HepG2 (cell line): ENCODE results near the gene CA6. TPM values are rescaled to one million over a fixed set of nuclear protein-coding genes. Genes with fewer than 3 reads are reported as not detected.
A peak's percentile ranks its signal among the peaks of the same experiment; 100 is the strongest.

Source experiments
- AHR ChIP-seq: IDR thresholded peaks from 2 replicates; pipeline ENCODE4 v1.6.1; 2018; ENCODE audit warnings: missing genetic modification reagents, missing compliant biosample characterization
- ARNTL ChIP-seq: sonication (generic); formaldehyde crosslinking; IDR thresholded peaks from 2 replicates; pipeline ENCODE4 v1.4.0; 2020; ENCODE audit warnings: mild to moderate bottlenecking, missing genetic modification reagents
- DPF2 ChIP-seq: sonication (generic); formaldehyde crosslinking; IDR thresholded peaks from 2 replicates; pipeline ENCODE4 v1.4.0; 2020; ENCODE audit warnings: mild to moderate bottlenecking, low read depth, missing genetic modification reagents, borderline replicate concordance
- ELF3 ChIP-seq: IDR thresholded peaks from 2 replicates; pipeline ENCODE4 v1.6.1; 2016; ENCODE audit warnings: missing genetic modification reagents, missing compliant biosample characterization
- FOXK1 ChIP-seq: sonication (generic); formaldehyde crosslinking; IDR thresholded peaks from 2 replicates; pipeline ENCODE4 v1.4.0; 2020; ENCODE audit warnings: low read depth, missing genetic modification reagents, borderline replicate concordance
- HDAC2 ChIP-seq: sonication (generic); formaldehyde crosslinking; IDR thresholded peaks from 2 replicates; pipeline ENCODE4 v1.4.0; 2020; ENCODE audit warnings: missing genetic modification reagents
- HNF1B ChIP-seq: sonication (generic); formaldehyde crosslinking; IDR thresholded peaks from 2 replicates; pipeline ENCODE4 v1.5.1; 2020; ENCODE audit warnings: mild to moderate bottlenecking, moderate library complexity, missing genetic modification reagents
- LCORL ChIP-seq, 2 experiments: fragments of 450-650 bp in 1 of 2; sonication (generic) in 1 of 2; formaldehyde crosslinking in 1 of 2; IDR thresholded peaks; 2 replicates each; pipeline versions ENCODE4 v1.5.0 to v1.6.1; 2017 to 2020; ENCODE audit warnings: antibody characterized with exemption in 1 of 2, missing genetic modification reagents in 1 of 2
- NFE2 ChIP-seq: sonication (generic); formaldehyde crosslinking; IDR thresholded peaks from 2 replicates; pipeline ENCODE4 v1.4.0; 2020; ENCODE audit warnings: missing genetic modification reagents
- NFE2L2 ChIP-seq: fragments of 150-350 bp; IDR thresholded peaks from 2 replicates; pipeline ENCODE4 v1.6.1; 2014; ENCODE audit warnings: low read length
- NFKBIZ ChIP-seq: IDR thresholded peaks from 2 replicates; pipeline ENCODE4 v1.6.1; 2018; ENCODE audit warnings: missing genetic modification reagents, missing compliant biosample characterization
- PPARG ChIP-seq: conservative IDR thresholded peaks from 2 replicates; pipeline ENCODE4 v1.6.1; 2016; ENCODE audit warnings: missing biosample characterization, missing genetic modification reagents
- RAD51 ChIP-seq: fragments of 450-650 bp; IDR thresholded peaks from 2 replicates; pipeline ENCODE4 v1.6.1; 2016; ENCODE audit warnings: borderline replicate concordance
- SOX6 ChIP-seq, 2 experiments: fragments of 450-650 bp in 1 of 2; sonication (generic) in 1 of 2; formaldehyde crosslinking in 1 of 2; IDR thresholded peaks; 2 replicates each; pipeline versions ENCODE4 v1.4.0 to v1.6.1; 2017 to 2020; ENCODE audit warnings: antibody characterized with exemption in 1 of 2, mild to moderate bottlenecking in 1 of 2, missing genetic modification reagents in 1 of 2
- THAP11 ChIP-seq: IDR thresholded peaks from 2 replicates; pipeline ENCODE4 v1.6.1; 2016; ENCODE audit warnings: missing biosample characterization, missing genetic modification reagents
- THAP8 ChIP-seq: sonication (generic); formaldehyde crosslinking; IDR thresholded peaks from 2 replicates; pipeline ENCODE4 v1.5.1; 2020; ENCODE audit warnings: missing genetic modification reagents, mild to moderate bottlenecking, borderline replicate concordance
- YEATS4 ChIP-seq: sonication (generic); formaldehyde crosslinking; IDR thresholded peaks from 2 replicates; pipeline ENCODE4 v1.4.0; 2020; ENCODE audit warnings: missing genetic modification reagents, borderline replicate concordance
- ZKSCAN1 ChIP-seq: fragments of 150-350 bp; IDR thresholded peaks from 2 replicates; pipeline ENCODE4 v1.6.1; 2014; ENCODE audit warnings: low read length
- ZNF121 ChIP-seq: sonication (generic); formaldehyde crosslinking; IDR thresholded peaks from 2 replicates; pipeline ENCODE4 v1.5.0; 2020; ENCODE audit warnings: mild to moderate bottlenecking, missing genetic modification reagents
- ZNF331 ChIP-seq: sonication (generic); formaldehyde crosslinking; IDR thresholded peaks from 2 replicates; pipeline ENCODE4 v1.4.0; 2020; ENCODE audit warnings: missing genetic modification reagents
- ZNF546 ChIP-seq: sonication (generic); formaldehyde crosslinking; conservative IDR thresholded peaks from 2 replicates; pipeline ENCODE4 v1.8.1; 2023; ENCODE audit warnings: mild to moderate bottlenecking, missing genetic modification reagents
- ZNF710 ChIP-seq: sonication (generic); formaldehyde crosslinking; IDR thresholded peaks from 2 replicates; pipeline ENCODE4 v1.5.0; 2020; ENCODE audit warnings: mild to moderate bottlenecking, missing genetic modification reagents, borderline replicate concordance
- polyA plus RNA-seq, 8 experiments: library from polyadenylated mRNA; depleted of rRNA in 3 of 8; stranded (reverse) in 7 of 8; unstranded in 1 of 8; fragments of >200 nt; fragmentation: Illumina TruSeq in 4 of 8; extraction: Trizol in 4 of 8; gene quantifications; 2 replicates each; pipeline versions ENCODE4 v1.2.1 to v1.2.3, GENCODE V29; 2011 to 2016; ENCODE audit warnings: low read depth in 4 of 8, missing spikeins in 1 of 8, mixed read lengths in 1 of 8; ENCODE audit not compliant: insufficient read depth in 1 of 8
- total RNA-seq, 5 experiments: library from RNA; depleted of rRNA; stranded (reverse); fragments of >200 nt; fragmentation: Illumina TruSeq; extraction: Trizol; gene quantifications; 2 replicates each; pipeline ENCODE4 v1.2.3, GENCODE V29; 2016; ENCODE audit warnings: low read depth in 1 of 5
- TF ChIP-seq, protein P1 (sequence below), 2 experiments: sonication (generic) in 1 of 2; formaldehyde crosslinking in 1 of 2; IDR thresholded peaks; 2 replicates each; pipeline versions ENCODE4 v1.4.0 to v1.6.1; 2018 to 2020; ENCODE audit warnings: missing genetic modification reagents in 2 of 2, borderline replicate concordance in 1 of 2, low read depth in 1 of 2, mild to moderate bottlenecking in 1 of 2, missing biosample characterization in 1 of 2
- TF ChIP-seq, protein P2 (sequence below): IDR thresholded peaks from 2 replicates; pipeline ENCODE4 v1.6.1; 2016

CA6 gene
- total and polyA plus RNA-seq, 2 of the 13 experiments (the other 11 are each of a cell fraction or from before 2014, with no cell fraction given) = not detected

DNA sequence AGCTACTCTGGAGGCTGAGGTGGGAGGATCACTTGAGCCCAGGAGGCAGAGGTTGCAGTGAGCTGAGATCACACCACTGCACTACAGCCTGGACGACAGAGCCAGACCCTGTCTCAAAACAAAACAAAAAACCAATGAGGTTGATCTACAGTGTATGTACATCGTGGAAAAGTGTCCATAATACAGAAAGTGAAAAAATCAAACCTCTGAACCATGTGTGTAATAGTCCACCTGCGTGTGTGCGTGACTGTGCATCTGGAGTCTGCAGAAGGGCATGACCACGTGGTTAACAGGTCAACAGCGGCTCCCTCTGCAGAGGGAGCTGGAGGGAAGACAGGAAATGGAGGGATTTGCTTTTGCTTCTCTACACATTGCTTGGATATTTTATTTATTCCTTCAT, 34.8 kb upstream of the CA6 start (continued):
- TF ChIP-seq ZNF331 (CRISPR knock-in tag) (peak; percentile 27; the same call in 1 of the 2 replicates), ZKSCAN1 (no peak), HDAC2 (CRISPR knock-in tag) (0 out of 2 replicates have a peak, but pooled peaks have one; percentile 24), AHR (CRISPR knock-in tag) (peak; percentile 47; the same call in 1 of the 2 replicates), NFE2 (0 out of 2 replicates have a peak, but pooled peaks have one; percentile 26), SOX6 (IDR thresholded peaks at IDR 0.05) (no peak), SOX6 (CRISPR knock-in tag; IDR thresholded peaks at IDR 0.05) (no peak), THAP11 (0 out of 2 replicates have a peak, but pooled peaks have one; percentile 16), ARNTL (peak; percentile 58; the same call in 1 of the 2 replicates), RAD51 (peak; percentile 30; the same call in 1 of the 2 replicates), YEATS4 (no peak; the same call in 1 of the 2 replicates), HNF1B (CRISPR knock-in tag) (peak; percentile 56; the same call in 1 of the 2 replicates), ELF3 (CRISPR knock-in tag) (peak; percentile 36; the same call in 1 of the 2 replicates), THAP8 (no peak), NFE2L2 (0 out of 2 replicates have a peak, but pooled peaks have one; percentile 12), PPARG (CRISPR knock-in tag) (peak; percentile 56; the same call in 1 of the 2 replicates), DPF2 (CRISPR knock-in tag) (no peak), ZNF546 (CRISPR knock-in tag) (no peak), NFKBIZ (no peak), ZNF121 (CRISPR knock-in tag) (peak; percentile 76; the same call in 1 of the 2 replicates), FOXK1 (CRISPR knock-in tag) (peak; percentile 63; the same call in 1 of the 2 replicates), LCORL (IDR thresholded peaks at IDR 0.05) (no peak), LCORL (CRISPR knock-in tag; IDR thresholded peaks at IDR 0.05) (no peak), ZNF710 (CRISPR knock-in tag) (0 out of 2 replicates have a peak, but pooled peaks have one; percentile 28)
- TF ChIP-seq, protein P1, sequence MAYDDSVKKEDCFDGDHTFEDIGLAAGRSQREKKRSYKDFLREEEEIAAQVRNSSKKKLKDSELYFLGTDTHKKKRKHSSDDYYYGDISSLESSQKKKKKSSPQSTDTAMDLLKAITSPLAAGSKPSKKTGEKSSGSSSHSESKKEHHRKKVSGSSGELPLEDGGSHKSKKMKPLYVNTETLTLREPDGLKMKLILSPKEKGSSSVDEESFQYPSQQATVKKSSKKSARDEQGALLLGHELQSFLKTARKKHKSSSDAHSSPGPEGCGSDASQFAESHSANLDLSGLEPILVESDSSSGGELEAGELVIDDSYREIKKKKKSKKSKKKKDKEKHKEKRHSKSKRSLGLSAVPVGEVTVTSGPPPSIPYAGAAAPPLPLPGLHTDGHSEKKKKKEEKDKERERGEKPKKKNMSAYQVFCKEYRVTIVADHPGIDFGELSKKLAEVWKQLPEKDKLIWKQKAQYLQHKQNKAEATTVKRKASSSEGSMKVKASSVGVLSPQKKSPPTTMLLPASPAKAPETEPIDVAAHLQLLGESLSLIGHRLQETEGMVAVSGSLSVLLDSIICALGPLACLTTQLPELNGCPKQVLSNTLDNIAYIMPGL (CRISPR knock-in tag; IDR thresholded peaks at IDR 0.05; ENCODE audit: borderline replicate concordance in 1 of 2, low read depth in 1 of 2) = 0 out of 4 replicates have a peak, but pooled peaks of 1 of the 2 experiments have one; percentile 29
- TF ChIP-seq, protein P2, sequence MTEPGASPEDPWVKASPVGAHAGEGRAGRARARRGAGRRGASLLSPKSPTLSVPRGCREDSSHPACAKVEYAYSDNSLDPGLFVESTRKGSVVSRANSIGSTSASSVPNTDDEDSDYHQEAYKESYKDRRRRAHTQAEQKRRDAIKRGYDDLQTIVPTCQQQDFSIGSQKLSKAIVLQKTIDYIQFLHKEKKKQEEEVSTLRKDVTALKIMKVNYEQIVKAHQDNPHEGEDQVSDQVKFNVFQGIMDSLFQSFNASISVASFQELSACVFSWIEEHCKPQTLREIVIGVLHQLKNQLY (CRISPR knock-in tag) = 0 out of 2 replicates have a peak, but pooled peaks have one; percentile 19
